GM10266 (cell line): Measurements from ENCODE around the gene GRK5.

Experiments used
- DNase-seq: peaks from one replicate; pipeline ENCODE4 v3.0.0; 2012; ENCODE audit errors: extremely low spot score
- CTCF ChIP-seq: IDR thresholded peaks from 2 replicates; pipeline ENCODE4 v1.5.1; 2012; ENCODE audit warnings: mild to moderate bottlenecking, low read depth; ENCODE audit not compliant: control insufficient read depth, insufficient read depth; ENCODE audit errors: missing control alignments

The GRK5 gene

GRCh38 chr10:119469325-119469707, 261.9 kb downstream of the GRK5 start:
- no peak for TF ChIP-seq CTCF
- no peak for DNase-seq

- DNase-seq, result no peak
Measured at GRCh38 chr10:119469846-119470245, 262.5 kb downstream of the GRK5 start.

DNA sequence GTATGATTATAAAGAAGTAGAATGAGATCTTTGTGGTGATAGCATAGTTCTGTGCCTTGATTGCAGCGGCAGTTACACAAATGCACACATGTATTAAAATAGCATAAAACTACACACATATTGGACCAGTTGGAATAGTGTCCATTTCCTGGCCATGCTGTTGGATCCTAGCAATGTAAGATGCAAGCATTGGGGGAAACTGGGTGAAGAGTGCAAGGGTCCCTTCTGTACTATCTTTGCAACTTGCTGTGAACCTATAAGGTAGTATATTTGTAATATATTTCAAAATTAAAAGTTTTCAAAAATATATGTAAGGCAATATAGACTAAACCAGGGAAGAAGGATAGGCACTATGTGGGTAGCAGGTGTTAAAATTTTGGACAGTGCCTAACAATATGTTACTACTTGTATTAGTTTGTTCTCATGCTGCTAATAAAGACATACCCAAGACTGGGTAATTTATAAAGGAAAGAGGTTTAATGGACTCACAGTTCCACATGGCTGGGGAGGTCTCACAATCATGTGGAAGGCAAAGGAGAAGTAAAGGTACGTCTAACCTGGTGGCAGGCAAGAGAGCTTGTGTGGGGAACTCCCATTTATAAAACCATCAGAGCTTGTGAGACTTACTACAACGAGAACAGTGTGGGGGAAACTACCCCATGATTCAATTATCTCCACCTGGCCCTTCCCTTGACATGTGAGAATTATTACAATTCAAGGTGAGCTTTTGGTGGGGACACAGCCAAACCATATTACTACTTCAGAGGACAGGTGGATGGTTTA, 263.7 kb downstream of the GRK5 start:
- DNase-seq, result no peak
- TF ChIP-seq CTCF, result no peak

More at GRCh38 chr10:119469846-119470245, 262.5 kb downstream of the GRK5 start:
- no peak for TF ChIP-seq CTCF

DNA sequence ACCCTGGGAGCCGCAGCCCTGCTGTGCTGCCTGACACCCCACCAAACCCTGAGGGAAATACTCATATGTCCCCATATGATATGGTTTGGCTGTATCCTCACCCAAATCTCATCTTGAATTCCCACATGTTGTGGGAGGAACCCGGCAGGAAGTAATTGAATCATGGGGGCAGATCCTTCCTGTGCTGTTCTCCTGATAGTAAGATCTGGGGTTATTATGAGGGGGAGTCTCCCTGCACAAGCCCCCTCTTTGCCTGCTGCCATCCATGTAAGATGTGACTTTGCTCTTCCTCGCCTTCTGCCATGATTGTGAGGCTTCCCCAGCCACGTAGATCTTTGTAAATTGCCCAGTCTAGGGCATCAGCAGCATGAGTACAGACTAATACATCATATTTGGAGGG, 266.4 kb downstream of the GRK5 start:
- no peak for TF ChIP-seq CTCF
- no peak for DNase-seq

DNA sequence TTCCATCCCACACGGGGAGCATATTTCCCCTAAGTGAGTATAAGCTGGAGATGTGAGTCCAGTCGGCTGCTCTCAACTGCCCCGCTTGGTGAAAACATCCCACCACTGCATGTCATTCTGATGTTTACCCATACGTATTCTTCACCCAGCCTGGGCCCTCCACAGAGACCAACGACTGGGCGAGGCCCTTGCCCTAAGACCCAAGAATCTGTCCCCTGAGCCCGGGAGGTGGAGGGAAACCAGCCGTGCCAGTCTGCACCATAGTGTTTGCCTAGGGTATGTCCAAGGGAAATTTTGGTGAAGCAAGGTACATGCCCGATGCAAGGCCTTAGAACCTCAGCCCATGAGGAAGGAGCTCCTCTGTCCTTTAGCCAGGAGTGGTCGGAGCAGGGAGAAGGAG, 267.2 kb downstream of the GRK5 start:
- TF ChIP-seq CTCF, result no peak

DNA sequence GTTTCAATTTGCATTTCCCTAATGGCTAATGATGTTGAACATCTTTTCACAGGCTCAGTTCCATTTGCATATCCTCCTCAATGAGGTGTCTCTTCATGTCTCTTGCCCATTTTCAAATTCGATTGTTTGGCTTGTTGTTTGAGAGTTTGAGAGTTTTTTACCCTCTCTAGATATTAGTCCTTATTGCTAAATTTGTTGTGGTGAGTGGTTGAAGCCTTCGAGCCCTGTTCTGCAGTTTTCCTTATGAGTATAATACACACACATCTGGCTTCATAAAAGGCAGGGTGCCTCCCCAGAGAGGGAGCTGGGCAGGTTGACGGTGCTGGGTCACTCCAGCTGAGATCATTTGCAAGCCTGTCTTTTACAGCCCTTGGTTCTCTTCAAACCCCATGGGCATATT, 270.1 kb downstream of the GRK5 start:
- no peak for TF ChIP-seq CTCF
- DNase-seq, result no peak

More for the DNA sequence above, 267.2 kb downstream of the GRK5 start:
- DNase-seq, result no peak

DNA sequence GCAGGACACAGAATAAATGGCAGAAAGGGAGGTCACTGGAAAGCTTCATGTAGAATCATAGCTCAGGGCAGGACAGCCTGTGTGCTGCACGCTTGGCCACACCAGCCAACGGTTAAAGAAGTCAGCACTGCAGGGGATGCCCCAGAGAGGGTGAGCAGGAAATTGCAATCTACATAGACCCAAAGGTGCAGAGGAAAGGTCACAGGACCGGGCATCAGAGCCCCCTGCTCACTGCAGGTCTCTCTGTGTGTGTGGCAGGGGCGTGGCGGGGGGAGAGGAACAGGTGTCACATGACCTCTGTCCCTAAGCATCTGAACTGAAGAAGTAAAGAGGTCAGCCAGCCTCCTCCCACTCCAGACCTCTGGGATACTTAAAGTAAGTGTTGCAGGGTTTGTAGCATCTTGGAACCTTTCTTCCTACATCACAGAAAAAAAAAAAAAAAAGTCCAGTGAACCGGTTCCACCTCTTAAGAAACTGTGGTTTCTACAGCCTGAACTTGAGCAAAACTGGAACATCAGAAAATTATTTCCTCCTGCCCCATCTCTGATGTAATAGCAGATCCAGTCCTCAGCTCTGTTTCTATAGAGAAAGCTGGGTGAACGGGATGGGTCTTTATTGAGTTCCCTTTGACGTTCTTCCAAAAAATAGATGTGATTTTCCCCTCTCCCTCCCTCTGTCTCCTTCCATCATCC, 270.9 kb downstream of the GRK5 start:
- no peak for DNase-seq

More for the DNA sequence above, 270.9 kb downstream of the GRK5 start:
- no peak for TF ChIP-seq CTCF
